CMK (cell line): ENCODE measurements around the gene VAV1.
"Not testable (repeated sequence)": the region's sequence is repeated elsewhere in the genome, so short reads cannot be mapped to it uniquely, and the experiment has no call there.

ENCODE experiments used
- DNase-seq: peaks from one replicate; pipeline ENCODE4 v3.0.0-alpha.2; 2010; ENCODE audit warnings: low read depth

Gene VAV1

GRCh38 chr19:6790194-6791128, 18.0 kb downstream of the VAV1 start:
- no peak for DNase-seq

GRCh38 chr19:6791237-6791636, 18.7 kb downstream of the VAV1 start:
- DNase-seq, result no peak

GRCh38 chr19:6793411-6793810, 20.9 kb downstream of the VAV1 start:
- DNase-seq, result no peak

GRCh38 chr19:6793973-6794372, 21.5 kb downstream of the VAV1 start:
- DNase-seq, result no peak

GRCh38 chr19:6794686-6795431, 22.4 kb downstream of the VAV1 start:
- DNase-seq, result no peak

- no peak for DNase-seq
Measured at GRCh38 chr19:6796278-6796677, 23.8 kb downstream of the VAV1 start.

GRCh38 chr19:6797646-6798045, 25.1 kb downstream of the VAV1 start:
- DNase-seq, result no peak

- DNase-seq, result not testable (repeated sequence)
Measured at GRCh38 chr19:6800160-6800790, 27.8 kb downstream of the VAV1 start.

GRCh38 chr19:6800991-6801484, 28.5 kb downstream of the VAV1 start:
- DNase-seq, result no peak

- peak; percentile 89 for DNase-seq
Measured at GRCh38 chr19:6801485-6802086, 29.1 kb downstream of the VAV1 start.

GRCh38 chr19:6802336-6803035, 30.0 kb downstream of the VAV1 start:
- peak; percentile 87 for DNase-seq

- DNase-seq, result no peak
Measured at GRCh38 chr19:6803036-6803404, 30.5 kb downstream of the VAV1 start.

- DNase-seq, result no peak
Measured at GRCh38 chr19:6806488-6806887, 34.0 kb downstream of the VAV1 start.

- no peak for DNase-seq
Measured at GRCh38 chr19:6807291-6807690, 34.8 kb downstream of the VAV1 start.

- DNase-seq, result no peak
Measured at GRCh38 chr19:6808494-6808893, 36.0 kb downstream of the VAV1 start.

GRCh38 chr19:6809262-6809661, 36.8 kb downstream of the VAV1 start:
- DNase-seq, result no peak

GRCh38 chr19:6811378-6811777, 38.9 kb downstream of the VAV1 start:
- DNase-seq, result no peak

- DNase-seq, result no peak
Measured at GRCh38 chr19:6811906-6812305, 39.4 kb downstream of the VAV1 start.

GRCh38 chr19:6812612-6813011, 40.1 kb downstream of the VAV1 start:
- no peak for DNase-seq

GRCh38 chr19:6813659-6814058, 41.2 kb downstream of the VAV1 start:
- no peak for DNase-seq

- no peak for DNase-seq
Measured at GRCh38 chr19:6817179-6817578, 44.7 kb downstream of the VAV1 start.

- no peak for DNase-seq
Measured at GRCh38 chr19:6818246-6818645, 45.7 kb downstream of the VAV1 start.
